ENCODE data around the gene CELF4.
A peak's percentile ranks its signal among the peaks of the same experiment; 100 is the strongest.

Gene CELF4

GRCh38 chr18:37219257-37219656 lies 346.3 kb downstream of the CELF4 start:
- FAIRE-seq: no peak
- no peak for DNase-seq (ENCODE audit: insufficient read length, low spot score)
- no peak for TF ChIP-seq CTCF (IDR thresholded peaks at IDR 0.05; ENCODE audit: insufficient read depth, missing control alignments)

- TF ChIP-seq CTCF (IDR thresholded peaks at IDR 0.05; ENCODE audit: insufficient read depth, missing control alignments): no peak
- FAIRE-seq (no peak), DNase-seq (ENCODE audit: insufficient read length, low spot score) (no peak)
These were observed 347.5 kb downstream of the CELF4 start for GRCh38 chr18:37218022-37218590.

GRCh38 chr18:37210781-37211180 lies 354.8 kb downstream of the CELF4 start:
- no peak for DNase-seq (ENCODE audit: insufficient read length, low spot score)
- no peak for FAIRE-seq
- no peak for TF ChIP-seq CTCF (IDR thresholded peaks at IDR 0.05; ENCODE audit: insufficient read depth, missing control alignments)

- DNase-seq (ENCODE audit: insufficient read length, low spot score) (no peak), FAIRE-seq (no peak)
- no peak for TF ChIP-seq CTCF (IDR thresholded peaks at IDR 0.05; ENCODE audit: insufficient read depth, missing control alignments)
These were observed 358.3 kb downstream of the CELF4 start for GRCh38 chr18:37207343-37207742.

GRCh38 chr18:37199741-37200140 lies 365.9 kb downstream of the CELF4 start:
- FAIRE-seq (peak; percentile 75), DNase-seq (ENCODE audit: insufficient read length, low spot score) (no peak)
- no peak for TF ChIP-seq CTCF (IDR thresholded peaks at IDR 0.05; ENCODE audit: insufficient read depth, missing control alignments)

Measured in D721Med (cell line).